Left lobe of liver (tissue), 2 donors: ENCODE results near the gene SCO1. TPM values are rescaled to one million over a fixed set of nuclear protein-coding genes. Genes with fewer than 3 reads are reported as not detected.
"Not testable (repeated sequence)": the region's sequence is repeated elsewhere in the genome, so short reads cannot be mapped to it uniquely, and the experiment has no call there.

ENCODE experiments used
- ATAC-seq: fragments of 200-7000 bp; cut with Tn5 transposase; one replicate; pipeline ENCODE4 v1.9.1; 2020; ENCODE audit warnings: mild to moderate bottlenecking, moderate library complexity
- DNase-seq: peaks from one replicate; pipeline ENCODE4 v3.0.0-alpha.2; 2020; ENCODE audit warnings: low spot score
- total RNA-seq: library from RNA; stranded (reverse); gene quantifications from one replicate; pipeline ENCODE4 v1.2.1, GENCODE V29; 2021
- donor health status: DM: no; HTN: no; CAD: no; lungs with moderate emphysema.
- donor health status: DM: no; HTN: yes; CAD: no.

SCO1 gene
- total RNA-seq, 1 donor from 2014 or later, result 30.6 TPM

GRCh38 chr17:10727192-10727591, 29.9 kb upstream of the SCO1 start:
- DNase-seq, result no peak
- ATAC-seq, result no peak

- DNase-seq (no peak), ATAC-seq (no peak)
Observed at GRCh38 chr17:10726196-10726595, 28.9 kb upstream of the SCO1 start.

DNA sequence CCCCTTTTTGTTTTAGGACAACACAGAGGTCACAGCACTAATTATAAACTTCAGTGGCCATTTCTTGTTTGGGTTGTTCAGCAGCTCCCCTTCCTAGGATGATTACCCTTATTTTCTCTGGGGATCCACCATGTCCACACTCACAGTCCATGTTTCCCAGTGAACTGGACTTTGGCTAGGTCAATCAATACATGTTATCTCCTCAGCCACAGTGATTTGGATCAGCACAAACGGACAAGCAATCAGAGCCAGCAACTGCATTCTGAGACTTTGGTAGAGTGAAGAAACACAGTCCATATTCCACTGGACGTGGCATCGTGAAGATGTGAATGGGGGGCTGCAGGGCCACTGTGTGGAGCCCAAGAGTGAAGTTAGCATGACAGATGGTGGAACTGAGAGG, 27.9 kb upstream of the SCO1 start:
- ATAC-seq, result peak; percentile 60
- DNase-seq, result peak; percentile 74

GRCh38 chr17:10724546-10725195, 27.3 kb upstream of the SCO1 start:
- no peak for DNase-seq
- ATAC-seq, result no peak

DNA sequence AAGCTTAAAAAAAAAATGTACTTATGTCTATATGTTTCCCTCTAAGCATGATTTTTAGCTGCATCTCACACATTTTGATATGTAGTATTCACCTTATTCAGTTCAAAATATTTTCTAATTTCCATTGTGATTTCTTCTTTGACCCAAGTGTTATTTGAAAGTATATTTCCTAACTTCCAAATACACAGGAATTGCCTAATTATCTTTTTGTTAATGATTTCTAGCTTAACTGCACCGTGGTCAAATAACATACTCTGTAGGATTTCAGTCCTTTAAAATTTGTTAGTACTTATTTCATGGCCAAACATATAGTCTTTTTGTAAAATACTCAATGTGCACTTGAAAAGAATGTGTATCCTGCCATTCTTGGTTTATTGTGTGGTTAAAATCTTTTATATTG, 21.2 kb upstream of the SCO1 start:
- peak; percentile 72 for ATAC-seq
- DNase-seq, result no peak

DNA sequence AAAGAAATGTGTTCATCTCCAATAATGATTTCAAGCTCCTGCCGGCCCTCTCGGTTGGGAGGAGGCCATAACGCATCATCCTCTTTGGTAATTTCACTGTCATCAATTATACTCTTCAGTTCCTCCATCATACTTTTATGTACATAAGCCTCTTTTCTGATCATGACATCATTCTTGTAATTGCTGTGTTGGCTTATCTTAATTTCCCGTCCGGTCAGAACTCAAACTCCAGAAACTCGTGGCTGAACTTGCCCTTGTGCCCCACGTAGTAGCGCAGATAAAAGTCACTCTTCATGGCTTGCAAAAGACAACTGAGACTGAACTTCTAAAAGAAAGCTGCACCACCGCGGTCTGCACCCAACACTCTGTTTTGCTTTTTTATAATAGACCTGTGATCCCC, 18.9 kb upstream of the SCO1 start:
- ATAC-seq, result peak; percentile 54
- DNase-seq, result no peak

DNA sequence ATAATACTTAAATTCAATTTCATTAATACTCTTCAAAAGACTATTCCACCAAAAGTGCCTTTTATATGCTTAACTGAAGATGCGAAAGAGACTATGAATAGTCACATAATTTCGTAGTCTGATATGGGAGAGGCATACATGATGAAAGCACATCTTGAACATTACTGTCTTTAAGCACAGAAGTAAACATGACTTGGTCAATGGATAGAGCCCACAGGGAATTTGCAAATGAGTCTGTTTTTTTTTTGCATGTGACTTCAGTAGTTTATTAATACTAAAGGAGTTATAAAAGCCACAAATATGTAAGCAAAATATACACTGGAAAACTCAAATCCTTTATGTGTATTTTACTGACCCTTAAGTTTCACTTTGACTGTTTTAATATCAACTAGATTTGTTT, 16.0 kb upstream of the SCO1 start:
- no peak for DNase-seq
- ATAC-seq, result no peak

DNA sequence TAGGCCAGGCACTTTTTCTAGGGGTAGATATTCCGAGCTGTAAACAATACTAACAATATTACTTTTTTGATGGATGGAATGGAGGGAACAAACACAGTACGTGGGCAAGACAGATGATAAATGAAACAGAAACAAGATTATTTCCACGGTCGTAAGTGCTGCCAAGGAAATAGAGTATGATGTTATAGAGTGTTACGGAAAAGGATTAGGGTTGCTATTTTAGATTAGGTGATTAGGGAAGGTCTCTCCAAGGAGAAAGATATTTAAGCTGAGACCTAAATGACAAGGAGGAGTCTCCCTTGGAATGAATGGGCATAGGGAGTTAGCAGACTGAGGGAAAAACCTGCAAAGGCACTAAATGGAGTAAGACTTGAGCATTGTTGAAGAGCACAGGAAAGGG, 8.4 kb upstream of the SCO1 start:
- ATAC-seq (no peak), DNase-seq (no peak)

GRCh38 chr17:10702574-10702973, 5.2 kb upstream of the SCO1 start:
- ATAC-seq (no peak), DNase-seq (no peak)

- ATAC-seq (no peak), DNase-seq (no peak)
Observed at GRCh38 chr17:10699856-10700255, 2.5 kb upstream of the SCO1 start.

DNA sequence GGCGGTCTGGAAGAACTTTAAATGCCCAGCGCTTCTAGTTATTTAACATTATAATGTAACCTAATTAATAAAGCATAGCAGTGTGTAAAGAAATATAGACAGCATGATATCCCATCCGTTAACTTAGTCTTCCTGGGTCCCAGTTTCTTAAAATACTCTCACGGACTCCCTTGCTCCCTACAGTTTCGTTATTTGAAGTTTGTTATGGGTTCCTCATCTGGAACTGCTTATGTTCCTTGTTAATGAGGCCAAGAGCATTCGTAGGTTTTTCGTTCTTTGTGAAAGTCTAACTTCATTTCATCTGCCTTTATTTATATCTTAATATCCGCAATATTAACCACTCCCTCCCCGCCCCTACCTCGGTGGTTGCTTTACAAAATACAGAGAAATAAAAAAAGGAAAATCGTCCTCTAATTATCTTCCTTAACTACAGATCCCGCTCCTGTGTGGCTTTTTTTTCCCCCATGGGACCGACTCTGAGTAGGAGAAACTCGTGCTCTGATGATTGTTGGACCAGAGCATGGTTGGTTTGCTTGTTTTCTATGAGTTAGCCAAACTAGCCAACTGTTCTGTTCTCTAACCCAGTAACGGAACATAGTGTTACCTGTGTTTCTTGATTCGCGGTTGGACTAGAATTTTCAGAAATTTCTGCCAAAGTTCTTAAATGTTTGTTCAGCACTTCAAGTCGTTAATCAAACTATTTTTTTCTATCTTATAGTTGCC, 924 bp upstream of the SCO1 start:
- DNase-seq (no peak), ATAC-seq (peak; percentile 47)

- not testable (repeated sequence) for ATAC-seq, DNase-seq
Observed at GRCh38 chr17:10695875-10696407, 1.4 kb downstream of the SCO1 start.

GRCh38 chr17:10687499-10687898, 9.8 kb downstream of the SCO1 start:
- no peak for ATAC-seq

GRCh38 chr17:10683853-10684252, 13.5 kb downstream of the SCO1 start:
- DNase-seq (no peak), ATAC-seq (no peak)

More at GRCh38 chr17:10687499-10687898, 9.8 kb downstream of the SCO1 start:
- DNase-seq, result no peak

DNA sequence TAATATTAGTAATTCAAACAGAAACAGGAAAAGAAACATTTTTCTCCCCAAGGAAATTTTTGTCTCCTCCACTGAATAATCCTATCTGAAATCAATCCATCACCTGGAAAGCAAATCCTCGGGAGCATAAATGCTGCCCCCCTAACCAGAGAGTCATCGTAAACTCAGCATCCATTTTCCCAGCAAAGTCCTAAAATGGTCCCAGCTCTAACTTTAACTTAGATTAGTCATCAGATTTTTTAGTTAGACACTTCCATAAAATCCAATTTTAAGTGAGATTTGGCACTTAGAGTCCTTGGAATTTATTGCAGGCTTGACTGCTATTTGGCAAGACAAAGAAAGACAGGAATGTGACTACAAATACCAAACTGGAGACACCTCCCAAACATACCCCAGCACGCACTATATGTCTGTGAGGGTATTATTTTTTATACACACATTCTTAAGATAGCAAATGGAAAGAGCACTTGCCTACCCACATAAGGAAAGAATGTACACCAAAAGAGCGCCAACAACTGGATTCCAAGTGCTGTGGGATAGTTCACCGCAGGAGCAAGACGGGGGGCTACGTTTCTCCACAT, 15.4 kb downstream of the SCO1 start:
- no peak for ATAC-seq
- DNase-seq, result no peak

GRCh38 chr17:10674704-10675103, 22.6 kb downstream of the SCO1 start:
- no peak for DNase-seq
- ATAC-seq, result no peak

GRCh38 chr17:10673312-10673711, 24.0 kb downstream of the SCO1 start:
- DNase-seq, result no peak
- no peak for ATAC-seq

GRCh38 chr17:10668775-10669174, 28.6 kb downstream of the SCO1 start:
- ATAC-seq (no peak), DNase-seq (no peak)

- ATAC-seq (no peak), DNase-seq (no peak)
Observed at GRCh38 chr17:10666906-10667305, 30.4 kb downstream of the SCO1 start.

- DNase-seq (no peak), ATAC-seq (no peak)
Observed at GRCh38 chr17:10664571-10664970, 32.8 kb downstream of the SCO1 start.

- ATAC-seq (no peak), DNase-seq (no peak)
Observed at GRCh38 chr17:10663231-10663630, 34.1 kb downstream of the SCO1 start.

- no peak for ATAC-seq
- no peak for DNase-seq
Observed at GRCh38 chr17:10661437-10661836, 35.9 kb downstream of the SCO1 start.
